Breast epithelium (tissue), 3 donors: ENCODE results near the gene KRTAP5-5.

Source experiments
- CTCF ChIP-seq, 3 donors: fragments of 450-650 bp; IDR thresholded peaks; one replicate each; pipeline ENCODE4 v1.5.1; 2016 to 2017; ENCODE audit warnings: antibody characterized with exemption in 3 of 3, mild to moderate bottlenecking in 3 of 3, moderate library complexity in 3 of 3
- POLR2A ChIP-seq: fragments of 450-650 bp; IDR thresholded peaks from one replicate; pipeline ENCODE4 v1.6.1; 2016; ENCODE audit warnings: antibody characterized with exemption, mild to moderate bottlenecking, moderate library complexity
- POLR2AphosphoS5 ChIP-seq, 3 donors: sonication (generic); formaldehyde crosslinking; IDR thresholded peaks; one replicate each; pipeline ENCODE4 v1.6.1; 2017; ENCODE audit warnings: antibody characterized with exemption in 3 of 3

DNA sequence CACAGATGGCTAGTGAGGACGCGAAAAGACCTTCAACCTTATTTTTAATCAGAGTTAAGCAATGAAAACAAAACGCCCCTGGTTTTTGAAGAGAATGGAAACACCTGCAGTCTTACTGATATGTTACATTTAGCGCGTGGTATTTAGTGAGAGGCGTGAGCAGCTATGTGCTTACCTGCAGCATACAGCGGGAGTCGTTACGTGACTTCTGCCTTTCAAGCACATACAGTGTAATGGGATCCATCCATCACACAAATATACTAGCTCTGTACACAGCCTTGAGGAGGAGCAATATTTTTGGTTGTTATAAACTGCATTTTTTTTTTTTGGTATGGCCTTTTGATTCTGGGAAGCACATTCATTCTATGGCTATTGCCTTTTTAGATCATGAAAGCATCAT, 36.9 kb upstream of the KRTAP5-5 start:
- TF ChIP-seq CTCF (IDR thresholded peaks at IDR 0.05), result no peak
- TF ChIP-seq POLR2AphosphoS5 (IDR thresholded peaks at IDR 0.05), result no peak
- no peak for TF ChIP-seq POLR2A
